HG03196 (cell line): Measurements from ENCODE around the gene DGCR2.
"Not testable (repeated sequence)": the region's sequence is repeated elsewhere in the genome, so short reads cannot be mapped to it uniquely, and the experiment has no call there.

Experiments used
- ATAC-seq: cut with Tn5 transposase; IDR thresholded peaks from one replicate; pipeline ENCODE4 v1.9.1; 2021; ENCODE audit not compliant: unreplicated experiment

Gene DGCR2

DNA sequence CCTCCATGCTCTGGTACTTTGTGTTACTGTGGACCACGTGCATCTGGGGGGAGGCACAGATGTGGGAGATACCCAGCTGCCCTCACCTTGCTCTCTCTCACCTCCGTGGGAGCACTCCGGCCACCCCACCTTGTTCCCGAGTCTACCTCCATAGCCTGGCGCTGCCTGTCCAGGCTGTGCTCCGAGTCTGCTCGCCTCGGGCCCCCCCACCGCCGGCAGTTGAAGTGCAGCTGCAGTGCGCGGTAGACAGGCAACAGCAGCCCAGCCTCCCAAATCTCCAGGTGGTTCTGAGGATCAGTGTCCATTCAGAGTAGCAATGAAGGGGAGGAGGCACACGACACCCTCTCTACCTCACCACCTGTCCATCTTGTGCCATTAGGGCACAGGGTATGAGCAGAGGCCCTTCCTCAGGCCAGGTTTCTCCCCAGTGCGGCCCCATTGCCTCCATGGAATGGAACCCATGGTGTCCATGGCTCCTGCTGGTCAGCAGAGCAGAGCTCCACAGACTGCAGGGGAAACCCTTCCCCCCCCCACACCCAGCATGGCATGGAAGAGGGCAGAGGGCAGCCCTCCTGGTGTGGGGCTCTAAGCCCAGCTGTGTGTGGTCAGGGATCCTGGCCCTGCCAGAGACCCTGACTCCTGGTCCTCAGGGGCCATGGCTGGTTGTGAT, 89.2 kb downstream of the DGCR2 start:
- ATAC-seq, result not testable (repeated sequence)

DNA sequence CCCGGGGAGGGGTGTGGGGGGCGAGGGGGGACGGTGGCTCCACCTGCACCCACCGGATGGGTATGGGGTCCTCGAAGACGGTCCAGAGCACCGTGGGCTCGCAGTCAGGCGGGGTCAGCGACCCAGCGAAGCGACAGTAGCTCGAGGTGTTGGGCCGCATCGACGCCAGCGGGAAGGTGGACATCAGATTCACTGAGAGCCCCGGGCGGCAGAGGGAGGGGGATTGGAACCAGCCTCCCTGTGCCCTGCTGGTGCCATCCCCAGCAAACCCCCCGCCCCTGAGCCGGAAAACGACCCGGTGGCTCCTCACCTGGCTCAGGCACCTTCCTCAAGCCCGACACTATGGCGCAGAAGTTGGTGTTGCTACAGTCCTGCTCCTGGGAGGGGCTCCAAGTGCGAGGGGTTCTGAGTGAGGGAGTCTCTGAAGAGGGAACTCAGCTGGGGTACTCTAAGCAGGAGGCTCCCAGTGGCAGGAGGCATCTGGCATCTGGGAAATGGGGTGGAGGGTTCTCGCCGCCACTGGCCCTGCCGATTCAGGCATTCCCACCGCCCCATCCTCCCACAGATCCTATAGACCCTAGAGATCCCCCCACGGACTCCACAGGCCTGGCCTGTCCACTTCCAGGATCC, 89.9 kb downstream of the DGCR2 start:
- not testable (repeated sequence) for ATAC-seq

DNA sequence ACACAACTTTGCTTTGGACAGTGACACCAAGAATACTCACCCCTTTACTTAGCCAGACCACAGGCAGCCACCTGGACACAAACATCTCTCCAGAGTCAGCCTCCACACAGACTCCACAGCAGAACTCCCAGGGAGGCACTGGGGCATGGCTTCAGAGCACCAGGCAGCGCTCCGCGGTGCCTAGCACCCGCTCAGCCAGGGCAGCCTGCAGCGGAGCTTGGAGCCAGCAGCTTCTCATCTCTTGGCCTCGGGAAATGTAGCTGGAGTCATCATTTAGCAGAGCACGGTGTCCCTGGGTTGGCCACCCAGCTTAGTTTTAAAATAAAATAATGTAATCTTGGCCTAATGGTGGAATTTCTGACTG, 91.3 kb downstream of the DGCR2 start:
- not testable (repeated sequence) for ATAC-seq

- ATAC-seq, result not testable (repeated sequence)
These were observed 91.9 kb downstream of the DGCR2 start for GRCh38 chr22:19030226-19030888.

DNA sequence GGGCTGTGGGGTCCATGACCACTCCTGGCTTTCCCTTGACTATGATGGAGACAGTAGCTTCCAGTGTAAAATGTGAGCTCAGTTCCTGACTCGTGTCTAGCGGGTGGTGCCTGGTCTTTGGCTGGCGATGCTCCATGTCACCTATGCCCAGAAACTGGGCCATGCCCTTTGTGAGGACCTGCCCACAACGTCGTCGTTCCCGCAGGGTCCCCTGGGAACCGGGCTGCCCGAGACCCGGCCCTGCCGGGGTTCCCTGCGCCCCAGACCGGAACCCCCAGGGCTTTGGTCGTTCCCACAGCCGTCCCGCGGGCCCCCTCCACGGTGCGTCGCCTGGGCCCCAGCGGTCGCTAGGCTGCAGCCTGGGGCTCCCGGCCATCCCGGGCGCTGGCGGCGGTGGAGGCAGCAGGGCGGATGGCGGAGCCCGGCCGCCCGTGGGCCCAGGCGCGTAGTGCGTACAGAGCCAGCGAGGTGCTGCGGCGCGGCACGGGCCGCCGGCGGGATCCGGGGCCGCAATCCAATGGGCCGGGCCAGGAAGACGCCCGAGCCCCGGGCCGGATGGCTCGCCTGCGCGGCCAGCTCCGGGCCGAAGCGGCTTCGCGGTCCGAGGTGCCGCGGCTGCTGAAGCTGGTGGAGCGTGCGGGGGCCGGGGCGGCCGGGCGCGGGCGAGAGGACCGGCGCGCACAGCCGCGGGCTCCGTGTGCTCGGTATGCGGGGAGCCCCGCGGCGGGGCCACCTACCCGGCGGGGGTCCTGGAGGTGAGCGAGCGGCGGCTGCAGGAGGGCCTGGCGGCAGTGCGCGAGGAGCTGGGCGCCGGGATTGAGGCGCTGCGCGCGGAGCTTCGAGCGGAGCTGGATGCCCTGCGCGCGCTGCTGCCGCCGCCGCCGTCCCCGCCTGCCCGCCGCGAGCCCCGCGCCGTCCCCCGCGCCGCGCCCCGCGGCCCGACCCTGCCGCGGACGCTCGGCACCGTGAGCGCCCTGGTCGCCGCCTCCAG, 92.8 kb downstream of the DGCR2 start:
- not testable (repeated sequence) for ATAC-seq

DNA sequence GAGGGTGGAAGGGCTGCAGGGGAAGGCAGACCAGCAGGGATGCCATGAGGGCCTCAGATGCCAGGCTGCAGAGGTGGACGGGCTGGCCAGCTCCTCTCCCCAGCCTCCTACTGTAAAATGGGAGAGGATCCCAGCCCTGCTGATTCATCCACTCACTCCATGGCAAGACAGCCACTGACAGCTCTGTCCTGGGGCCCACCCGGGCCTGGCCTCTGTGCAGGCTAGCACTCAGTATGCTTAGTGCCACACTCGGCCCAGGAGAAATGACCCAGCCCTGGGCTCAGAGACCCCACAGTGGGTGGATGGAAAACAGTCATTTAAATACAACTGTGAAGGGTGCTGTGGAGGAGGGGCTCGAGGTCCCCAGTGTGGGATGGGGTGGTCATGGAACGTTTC, 94.2 kb downstream of the DGCR2 start:
- not testable (repeated sequence) for ATAC-seq

- ATAC-seq, result not testable (repeated sequence)
These were observed 94.7 kb downstream of the DGCR2 start for GRCh38 chr22:19027371-19028059.

- not testable (repeated sequence) for ATAC-seq
These were observed 96.1 kb downstream of the DGCR2 start for GRCh38 chr22:19026080-19026479.

DNA sequence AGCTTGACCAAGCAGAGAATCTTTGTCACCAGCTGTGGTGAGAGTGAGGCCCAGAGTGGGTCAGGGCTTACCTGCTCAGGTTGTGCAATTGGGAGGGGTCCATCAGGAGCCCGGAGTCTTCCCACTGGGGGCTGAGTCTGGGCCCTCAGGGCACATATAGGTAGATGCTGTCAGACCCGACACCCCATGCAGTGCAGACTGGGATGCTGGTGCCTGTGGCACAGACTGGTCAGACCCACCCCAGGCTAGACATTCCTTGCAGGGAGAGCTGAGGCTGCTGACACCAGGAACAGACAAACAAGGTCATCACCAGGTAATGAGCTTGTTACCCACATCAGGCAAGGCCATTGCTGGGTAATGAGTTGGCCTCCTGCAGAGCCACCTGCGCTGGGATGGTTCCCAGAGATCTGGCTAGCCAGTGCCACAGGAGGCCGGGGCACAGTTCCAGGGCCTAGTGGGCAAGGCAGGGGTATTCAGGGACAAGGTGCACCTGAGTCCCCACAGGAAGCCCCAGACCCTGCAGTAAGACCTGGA, 97.2 kb downstream of the DGCR2 start:
- not testable (repeated sequence) for ATAC-seq

GRCh38 chr22:19023931-19024330, 98.3 kb downstream of the DGCR2 start:
- not testable (repeated sequence) for ATAC-seq

GRCh38 chr22:19022755-19023154, 99.5 kb downstream of the DGCR2 start:
- no peak for ATAC-seq

GRCh38 chr22:19019679-19020032, 102.6 kb downstream of the DGCR2 start:
- no peak for ATAC-seq

DNA sequence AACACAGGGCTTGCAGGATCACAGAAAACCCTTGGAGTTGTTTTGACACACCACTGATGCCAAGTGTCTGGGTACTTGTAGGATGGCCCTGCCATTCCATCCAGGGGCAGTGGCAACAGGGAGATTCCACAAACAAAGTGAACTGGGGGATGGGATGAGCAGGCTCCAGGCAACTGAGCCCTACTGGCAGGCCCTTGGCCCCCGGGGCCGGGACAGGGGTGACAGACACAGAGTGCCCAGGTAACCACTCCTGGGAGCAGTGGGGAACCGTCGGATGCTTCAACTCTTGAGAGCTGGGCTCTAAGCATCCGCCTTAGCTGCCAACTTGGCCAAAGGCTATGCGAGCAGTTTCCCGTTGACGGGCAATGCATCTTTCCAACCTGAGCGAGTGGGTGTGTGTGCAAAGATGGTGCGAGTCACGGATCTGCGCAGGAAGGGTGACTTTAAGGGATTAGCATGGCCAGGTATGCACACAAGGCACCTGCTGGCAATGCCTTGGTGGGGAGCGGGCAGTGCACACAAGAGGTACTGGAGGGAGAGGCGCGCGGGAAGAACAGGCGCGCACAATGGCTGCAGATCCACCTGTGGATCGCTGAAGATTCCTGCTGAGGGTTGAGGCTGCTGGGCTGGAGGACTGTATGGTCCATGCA, 103.1 kb downstream of the DGCR2 start:
- no peak for ATAC-seq

DNA sequence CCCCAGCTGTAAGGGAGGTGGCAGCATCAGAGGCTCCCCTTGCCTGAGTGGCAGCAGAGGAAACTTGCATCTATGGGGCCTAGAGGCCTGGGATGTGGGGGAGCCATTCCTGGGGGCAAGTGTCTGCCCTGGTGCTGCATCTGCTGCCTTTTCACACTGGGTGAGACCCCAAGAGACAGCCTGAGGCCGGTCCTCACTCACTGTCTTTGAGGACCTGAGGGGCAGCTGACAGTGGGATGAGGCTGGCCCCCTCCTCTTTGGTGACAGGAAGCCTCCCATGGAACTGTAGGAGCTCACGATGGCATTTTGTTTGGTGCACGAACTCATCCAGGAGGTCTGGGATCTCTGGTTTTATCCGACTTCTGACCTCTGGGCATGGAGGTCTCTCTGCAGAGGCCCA, 104.0 kb downstream of the DGCR2 start:
- no peak for ATAC-seq

DNA sequence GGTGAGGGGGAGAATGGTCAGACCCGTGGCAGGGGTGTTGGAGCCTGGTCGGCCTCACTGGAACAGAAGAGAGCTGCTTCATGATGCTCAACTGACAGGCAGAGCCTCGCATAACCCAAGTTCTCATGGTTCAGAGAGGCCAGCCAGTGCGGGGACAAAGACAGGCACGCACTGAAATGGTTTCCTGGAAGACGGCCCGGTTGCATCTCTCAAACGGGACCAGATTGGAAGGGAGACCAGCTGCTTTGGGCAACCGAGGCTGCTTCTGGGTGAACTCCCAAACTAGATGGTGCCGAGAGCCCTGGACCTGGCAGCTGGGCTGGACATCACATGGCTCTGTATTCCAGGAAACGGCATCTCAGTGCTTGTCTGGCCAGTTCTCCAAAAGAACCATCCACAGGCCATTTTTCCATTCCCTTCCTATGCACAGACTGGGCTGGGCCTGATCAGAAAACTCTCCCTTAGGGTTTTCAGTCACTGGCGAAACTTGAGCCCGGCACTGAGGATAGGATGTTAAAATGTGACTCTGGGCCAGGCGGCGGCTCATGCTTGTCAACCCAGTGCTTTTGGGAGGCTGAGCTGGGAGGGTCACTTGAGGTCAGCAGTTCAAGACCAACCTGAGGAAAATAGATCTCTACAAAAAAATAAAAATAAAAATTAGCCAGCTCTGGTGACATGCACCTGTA, 106.0 kb downstream of the DGCR2 start:
- no peak for ATAC-seq

GRCh38 chr22:19014886-19015285, 107.3 kb downstream of the DGCR2 start:
- ATAC-seq, result no peak

- ATAC-seq, result not testable (repeated sequence)
These were observed 108.2 kb downstream of the DGCR2 start for GRCh38 chr22:19013881-19014598.

DNA sequence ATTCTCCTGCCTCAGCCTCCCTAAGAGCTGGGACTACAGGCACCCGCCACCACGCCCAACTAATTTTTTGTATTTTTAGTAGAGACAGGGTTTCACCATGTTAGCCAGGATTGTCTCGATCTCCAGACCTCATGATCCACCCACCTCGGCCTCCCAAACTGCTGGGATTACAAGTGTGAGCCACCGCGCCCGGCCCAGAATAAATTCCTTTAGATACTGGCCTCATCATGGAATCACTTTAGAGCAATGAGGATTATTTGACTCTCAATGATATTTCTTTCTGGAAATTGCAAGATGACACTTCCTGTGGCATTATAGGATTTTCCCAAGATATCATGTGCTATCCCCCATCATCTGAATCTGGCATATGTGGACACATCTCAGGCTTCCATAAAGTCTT, 108.8 kb downstream of the DGCR2 start:
- not testable (repeated sequence) for ATAC-seq
